ENCODE measurements around the gene GPR155.
"Not testable (repeated sequence)": the region's sequence is repeated elsewhere in the genome, so short reads cannot be mapped to it uniquely, and the experiment has no call there.

Gene GPR155

GRCh38 chr2:174392706-174393105, 94.1 kb downstream of the GPR155 start:
- H3K27ac ChIP-seq = peak overlapping the region; percentile 41
- H3K4me3 ChIP-seq (ENCODE audit: low read depth in 1 of 2, low read length in 1 of 2) = no peak overlapping the region
- no peaks in the 10 kb centered on the region for H3K9me3 ChIP-seq
- no peaks in the 10 kb centered on the region for H3K27me3 ChIP-seq
- TF ChIP-seq, protein P1, sequence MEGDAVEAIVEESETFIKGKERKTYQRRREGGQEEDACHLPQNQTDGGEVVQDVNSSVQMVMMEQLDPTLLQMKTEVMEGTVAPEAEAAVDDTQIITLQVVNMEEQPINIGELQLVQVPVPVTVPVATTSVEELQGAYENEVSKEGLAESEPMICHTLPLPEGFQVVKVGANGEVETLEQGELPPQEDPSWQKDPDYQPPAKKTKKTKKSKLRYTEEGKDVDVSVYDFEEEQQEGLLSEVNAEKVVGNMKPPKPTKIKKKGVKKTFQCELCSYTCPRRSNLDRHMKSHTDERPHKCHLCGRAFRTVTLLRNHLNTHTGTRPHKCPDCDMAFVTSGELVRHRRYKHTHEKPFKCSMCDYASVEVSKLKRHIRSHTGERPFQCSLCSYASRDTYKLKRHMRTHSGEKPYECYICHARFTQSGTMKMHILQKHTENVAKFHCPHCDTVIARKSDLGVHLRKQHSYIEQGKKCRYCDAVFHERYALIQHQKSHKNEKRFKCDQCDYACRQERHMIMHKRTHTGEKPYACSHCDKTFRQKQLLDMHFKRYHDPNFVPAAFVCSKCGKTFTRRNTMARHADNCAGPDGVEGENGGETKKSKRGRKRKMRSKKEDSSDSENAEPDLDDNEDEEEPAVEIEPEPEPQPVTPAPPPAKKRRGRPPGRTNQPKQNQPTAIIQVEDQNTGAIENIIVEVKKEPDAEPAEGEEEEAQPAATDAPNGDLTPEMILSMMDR (IDR thresholded peaks at IDR 0.05) = no peak
- H3K4me1 ChIP-seq (ENCODE audit: control insufficient read depth in 1 of 2, insufficient read depth in 1 of 2, low read depth in 1 of 2, low read length in 1 of 2) = peaks cover 30 to 47% of the 10 kb centered on the region in 2 experiments
- peaks cover 16% of the 10 kb centered on the region for H3K36me3 ChIP-seq

- peaks cover 24 to 41% of the 10 kb centered on the region in 2 experiments for H3K4me1 ChIP-seq (ENCODE audit: control insufficient read depth in 1 of 2, insufficient read depth in 1 of 2, low read depth in 1 of 2, low read length in 1 of 2)
- H3K9me3 ChIP-seq; H3K27me3 ChIP-seq; H3K4me3 ChIP-seq (ENCODE audit: low read depth in 1 of 2, low read length in 1 of 2): not testable (repeated sequence)
- H3K36me3 ChIP-seq = peaks cover 40% of the 10 kb centered on the region
- peak overlapping the region; percentile 66 for H3K27ac ChIP-seq
These were observed 96.5 kb downstream of the GPR155 start for GRCh38 chr2:174390303-174390702.

DNA sequence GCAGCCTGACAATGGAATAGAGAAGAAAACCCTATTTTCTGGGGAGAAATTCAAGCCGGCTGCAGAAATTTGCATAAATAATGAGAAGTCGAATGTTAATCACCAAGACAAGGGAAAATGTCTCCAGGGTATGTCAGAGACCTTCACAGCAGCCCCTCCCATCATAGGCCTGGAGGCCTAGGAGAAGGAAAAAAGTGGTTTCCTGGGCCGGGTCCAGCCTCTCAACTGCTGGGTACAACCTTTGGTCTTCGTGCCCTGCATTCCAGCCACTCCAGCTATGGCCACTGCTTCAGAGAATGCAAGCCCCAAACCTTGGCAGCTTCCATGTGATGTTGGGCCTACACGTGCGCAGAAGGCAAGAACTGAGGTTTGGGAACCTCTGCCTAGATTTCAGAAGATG, 97.3 kb downstream of the GPR155 start:
- Histone ChIP-seq H3K4me1 (ENCODE audit: control insufficient read depth in 1 of 2, insufficient read depth in 1 of 2, low read depth in 1 of 2, low read length in 1 of 2) (peaks cover 24 to 45% of the 10 kb centered on the region in 2 experiments), H3K27me3 (no peaks in the 10 kb centered on the region), H3K4me3 (ENCODE audit: low read depth in 1 of 2, low read length in 1 of 2) (no peak overlapping the region), H3K27ac (peak overlapping the region; percentile 63), H3K36me3 (peaks cover 40% of the 10 kb centered on the region), H3K9me3 (no peaks in the 10 kb centered on the region)
- TF ChIP-seq, protein P1 (IDR thresholded peaks at IDR 0.05) = no peak

DNA sequence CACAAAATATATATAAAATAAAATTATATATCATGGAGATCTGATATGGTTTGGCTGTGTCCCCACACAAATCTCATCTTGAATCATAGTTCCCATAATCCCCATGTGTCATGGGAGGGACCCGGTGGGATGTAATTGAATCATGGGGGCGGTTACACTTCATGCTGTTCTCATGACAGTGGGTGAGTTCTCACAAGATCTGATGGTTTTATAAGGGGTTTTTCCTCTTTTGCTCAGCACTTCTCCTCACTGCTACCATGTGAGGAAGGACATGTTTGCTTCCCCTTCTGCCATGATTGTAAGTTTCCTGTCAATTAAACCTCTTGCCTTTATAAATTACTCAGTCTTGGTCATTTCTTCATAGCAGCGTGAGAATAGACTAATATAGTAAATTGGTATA, 98.1 kb downstream of the GPR155 start:
- peak overlapping the region; percentile 63 for H3K27ac ChIP-seq
- H3K4me1 ChIP-seq (ENCODE audit: control insufficient read depth in 1 of 2, insufficient read depth in 1 of 2, low read depth in 1 of 2, low read length in 1 of 2) = peaks cover 24 to 45% of the 10 kb centered on the region in 2 experiments
- not testable (repeated sequence) for H3K27me3 ChIP-seq; H3K4me3 ChIP-seq (ENCODE audit: low read depth in 1 of 2, low read length in 1 of 2); H3K9me3 ChIP-seq
- peaks cover 40% of the 10 kb centered on the region for H3K36me3 ChIP-seq

GRCh38 chr2:174385201-174385600, 101.6 kb downstream of the GPR155 start:
- Histone ChIP-seq H3K9me3 (no peaks in the 10 kb centered on the region), H3K4me1 (ENCODE audit: control insufficient read depth in 1 of 2, insufficient read depth in 1 of 2, low read depth in 1 of 2, low read length in 1 of 2) (peaks cover 20 to 32% of the 10 kb centered on the region in 2 experiments), H3K4me3 (ENCODE audit: low read depth in 1 of 2, low read length in 1 of 2) (no peak overlapping the region), H3K27me3 (no peaks in the 10 kb centered on the region), H3K27ac (no peak overlapping the region), H3K36me3 (peaks cover 50% of the 10 kb centered on the region)
- TF ChIP-seq, protein P1 (IDR thresholded peaks at IDR 0.05) = no peak

DNA sequence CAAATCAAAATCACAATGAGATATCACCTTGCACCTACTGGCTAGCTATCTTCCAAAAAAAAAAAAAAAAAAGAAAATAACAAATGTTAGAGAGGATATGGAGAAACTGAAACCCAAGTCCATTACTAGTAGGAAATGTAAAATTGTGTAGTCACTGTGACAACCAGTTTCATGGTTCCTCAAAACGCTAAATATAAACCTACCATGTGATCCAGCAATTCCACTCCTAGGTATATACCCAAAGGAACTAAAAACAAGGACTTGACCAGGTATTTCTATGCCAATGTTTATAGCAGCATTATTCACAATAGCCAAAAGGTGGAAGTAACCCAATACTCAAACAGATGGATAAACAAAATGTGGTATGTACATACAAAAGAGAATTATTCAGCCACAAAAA, 103.0 kb downstream of the GPR155 start:
- H3K4me1 ChIP-seq (ENCODE audit: control insufficient read depth in 1 of 2, insufficient read depth in 1 of 2, low read depth in 1 of 2, low read length in 1 of 2) = peaks cover 20 to 28% of the 10 kb centered on the region in 2 experiments
- H3K27ac ChIP-seq = peak overlapping the region; percentile 85
- H3K9me3 ChIP-seq = no peaks in the 10 kb centered on the region
- H3K4me3 ChIP-seq (ENCODE audit: low read depth in 1 of 2, low read length in 1 of 2) = peak overlapping the region in 1 of 2 experiments; percentile 24
- H3K36me3 ChIP-seq = peaks cover 56% of the 10 kb centered on the region
- TF ChIP-seq, protein P1 (IDR thresholded peaks at IDR 0.05) = peak; percentile 15
- H3K27me3 ChIP-seq = no peaks in the 10 kb centered on the region
